Activated CD4-positive, CD25-positive, alpha-beta regulatory T cell treated with anti-CD3 and anti-CD28 coated beads, Interleukin-2, amount 50 U/mL, for 72 hours (primary cell): ENCODE measurements around the gene SEMA3A.

Source experiments
- DNase-seq: peaks from one replicate; pipeline ENCODE4 v3.0.0; 2021

The SEMA3A gene

DNA sequence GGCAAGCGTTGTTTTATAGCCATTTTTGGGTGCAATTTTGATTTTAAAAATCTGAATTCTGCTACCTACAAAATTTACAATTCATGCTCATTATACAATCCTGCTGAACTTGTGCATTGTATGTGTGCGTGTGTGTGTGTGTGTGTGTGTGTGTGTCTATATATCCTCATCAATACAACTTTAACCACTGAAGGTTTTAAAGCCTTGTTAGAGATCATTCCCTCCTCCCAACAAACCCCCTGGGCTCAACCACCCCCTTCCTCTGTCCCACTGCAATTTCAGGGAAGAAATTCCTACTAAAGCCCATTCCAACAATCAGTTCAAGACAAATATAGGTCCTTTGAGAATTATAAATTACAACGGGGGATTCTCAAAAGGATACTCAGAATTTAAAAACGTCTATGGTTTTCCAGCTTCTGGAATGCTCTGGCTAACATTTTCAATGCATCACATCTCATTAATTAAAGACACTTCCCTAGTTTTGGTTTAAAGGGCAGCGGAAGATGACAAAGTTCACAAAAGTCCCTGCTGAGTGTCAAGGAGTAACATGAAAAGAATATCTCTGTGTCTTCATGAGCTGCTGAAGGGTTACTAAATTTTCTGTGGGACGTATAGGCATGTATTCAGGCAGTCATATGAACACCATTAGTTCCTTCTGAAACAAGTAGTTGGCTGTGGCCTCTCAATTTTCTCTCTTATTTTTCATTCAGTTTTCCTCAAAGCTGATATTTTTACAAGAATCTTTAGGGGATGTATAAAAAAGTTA, 889 bp upstream of the SEMA3A start:
- no peak for DNase-seq

DNA sequence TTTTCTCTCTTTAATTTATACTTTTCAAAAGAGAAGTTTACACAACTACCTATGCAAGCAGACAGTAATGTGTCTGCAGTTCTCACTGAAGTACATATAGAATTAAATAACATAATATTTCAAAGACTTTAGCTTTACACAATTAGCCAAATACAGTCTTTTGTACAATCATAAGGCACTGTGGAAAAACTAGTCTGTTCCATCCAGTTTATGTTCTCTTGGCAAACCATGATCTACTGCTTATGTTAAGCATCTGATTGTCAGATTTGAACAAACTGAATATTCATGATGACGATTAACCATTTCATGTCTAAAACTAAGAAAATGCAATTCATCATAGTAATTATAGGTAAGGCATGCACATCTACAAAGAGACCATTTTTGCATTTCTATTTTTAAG, 842 bp downstream of the SEMA3A start:
- no peak for DNase-seq

DNA sequence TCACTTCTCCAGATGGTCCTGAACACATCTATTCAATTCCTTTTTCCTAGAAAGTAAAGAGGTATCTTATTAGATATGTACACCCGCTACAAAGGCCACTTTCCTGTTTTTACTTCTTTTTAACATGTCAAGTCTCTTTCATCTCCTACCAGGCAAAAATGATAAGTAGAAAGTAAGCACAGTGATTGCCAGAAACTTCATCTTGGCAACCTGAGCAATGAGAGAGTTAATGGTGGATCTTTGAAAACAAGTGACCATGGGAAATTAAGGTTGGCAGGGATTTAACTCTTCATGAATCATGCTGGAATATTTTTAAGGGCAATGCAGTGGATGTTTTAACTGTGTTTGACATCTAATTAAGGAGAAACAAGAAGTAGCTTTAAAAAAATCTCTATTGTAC, 2.7 kb downstream of the SEMA3A start:
- DNase-seq: no peak

DNA sequence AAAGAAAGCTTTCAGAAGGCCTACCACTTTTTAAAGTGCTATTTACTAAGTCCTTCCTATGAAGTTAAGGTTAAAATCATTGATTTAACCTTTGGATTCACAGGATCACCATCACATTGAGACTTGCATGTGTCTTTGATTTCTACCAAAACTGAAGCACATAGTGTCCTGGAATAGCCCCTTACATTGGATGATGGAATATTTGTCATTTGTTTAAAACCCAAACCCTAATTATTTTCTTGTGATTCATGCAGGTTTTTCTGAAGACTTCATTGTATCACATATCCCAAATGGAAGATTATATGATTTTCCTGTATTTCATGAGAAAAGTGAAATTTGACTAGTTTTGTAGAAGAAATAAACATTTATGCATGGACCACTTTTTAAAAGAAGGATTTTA, 3.3 kb downstream of the SEMA3A start:
- DNase-seq: no peak

DNA sequence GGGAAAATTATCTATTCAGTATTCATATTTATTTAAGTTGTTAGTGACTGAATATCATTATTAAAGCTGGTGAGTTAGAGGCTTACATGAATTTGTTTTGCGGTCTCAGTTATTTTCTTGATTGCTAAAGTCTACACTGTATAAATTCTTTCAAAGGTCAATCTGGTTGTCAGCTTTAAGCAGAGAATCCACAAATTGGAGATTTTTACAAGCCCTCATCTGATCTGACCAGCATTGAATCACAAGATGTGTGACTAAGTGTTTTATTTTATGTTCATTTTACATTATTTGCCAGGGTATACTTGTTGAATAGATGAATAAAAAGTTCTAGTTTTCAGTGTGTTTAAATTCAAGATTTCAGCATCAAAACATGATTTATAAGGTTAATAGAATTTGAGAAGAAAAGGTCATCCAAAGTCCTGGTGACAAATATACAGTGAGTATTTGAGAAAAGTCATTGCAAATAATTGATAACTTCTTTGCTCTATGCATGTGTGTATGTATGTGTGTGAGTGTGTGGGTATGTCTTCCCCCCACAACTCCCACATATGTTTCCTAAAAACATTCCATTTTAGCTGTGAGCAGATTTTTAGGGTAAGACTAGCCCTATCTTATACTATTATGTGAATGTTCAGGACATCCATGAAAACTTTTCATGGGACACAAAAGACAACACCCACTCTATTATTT, 4.4 kb downstream of the SEMA3A start:
- DNase-seq: no peak

DNA sequence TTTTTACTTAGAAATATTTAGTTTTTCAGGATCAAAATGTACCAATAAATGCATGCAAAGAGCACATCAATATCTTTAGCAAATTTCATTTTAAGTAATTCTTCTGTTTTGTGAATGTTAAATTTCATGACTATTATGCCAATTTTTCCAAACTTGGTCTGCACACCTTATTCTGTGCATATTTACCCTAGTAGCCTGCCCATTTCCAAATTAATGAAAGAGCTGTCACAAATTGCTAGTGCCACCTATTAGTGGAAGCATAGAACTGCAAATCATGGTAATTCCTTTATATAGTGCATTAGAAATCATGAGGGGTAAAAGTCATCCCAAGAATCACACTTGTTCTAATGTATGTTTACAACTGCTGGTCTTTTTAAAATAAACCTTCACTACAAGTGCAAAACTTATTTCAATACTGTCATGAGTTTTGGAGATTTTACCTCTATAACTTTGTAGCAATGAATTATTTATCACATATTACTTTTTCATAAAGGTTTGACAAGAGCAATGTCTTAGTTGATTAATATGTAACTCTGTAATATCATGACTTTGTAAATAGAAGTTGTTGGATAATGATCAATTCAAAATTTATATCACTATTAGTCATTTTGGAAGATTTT, 5.7 kb downstream of the SEMA3A start:
- no peak for DNase-seq

DNA sequence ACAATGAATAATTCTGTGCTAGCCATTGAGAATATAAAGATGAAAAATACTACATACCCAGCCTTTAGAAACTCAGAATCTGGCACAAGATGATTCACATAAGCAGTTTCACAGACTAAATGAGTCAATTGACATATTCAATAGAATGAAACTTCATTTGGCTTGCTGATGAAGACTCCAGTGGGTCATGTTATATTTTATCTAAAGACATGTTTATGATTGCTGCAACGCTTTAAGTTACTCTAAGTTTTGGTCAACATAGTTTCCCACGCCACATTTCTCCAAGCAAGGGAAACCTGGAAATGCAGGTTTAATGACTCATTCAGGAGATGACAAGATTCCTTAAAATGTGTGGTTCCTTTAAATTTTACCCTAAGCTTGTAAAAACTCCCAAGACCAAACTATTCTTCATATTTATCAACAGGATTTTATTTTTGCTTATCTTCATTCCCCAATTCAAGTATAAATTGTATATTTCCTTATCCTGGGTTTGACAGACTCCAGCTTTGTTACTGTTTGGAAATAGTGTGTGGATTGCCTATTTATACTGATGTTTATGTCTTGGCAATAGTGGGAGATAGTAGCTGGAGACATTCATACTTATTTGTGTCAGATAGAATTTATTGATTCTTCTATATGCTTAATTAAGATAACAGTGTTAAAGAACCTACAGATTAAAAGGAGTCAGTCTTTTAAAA, 6.6 kb downstream of the SEMA3A start:
- no peak for DNase-seq

DNA sequence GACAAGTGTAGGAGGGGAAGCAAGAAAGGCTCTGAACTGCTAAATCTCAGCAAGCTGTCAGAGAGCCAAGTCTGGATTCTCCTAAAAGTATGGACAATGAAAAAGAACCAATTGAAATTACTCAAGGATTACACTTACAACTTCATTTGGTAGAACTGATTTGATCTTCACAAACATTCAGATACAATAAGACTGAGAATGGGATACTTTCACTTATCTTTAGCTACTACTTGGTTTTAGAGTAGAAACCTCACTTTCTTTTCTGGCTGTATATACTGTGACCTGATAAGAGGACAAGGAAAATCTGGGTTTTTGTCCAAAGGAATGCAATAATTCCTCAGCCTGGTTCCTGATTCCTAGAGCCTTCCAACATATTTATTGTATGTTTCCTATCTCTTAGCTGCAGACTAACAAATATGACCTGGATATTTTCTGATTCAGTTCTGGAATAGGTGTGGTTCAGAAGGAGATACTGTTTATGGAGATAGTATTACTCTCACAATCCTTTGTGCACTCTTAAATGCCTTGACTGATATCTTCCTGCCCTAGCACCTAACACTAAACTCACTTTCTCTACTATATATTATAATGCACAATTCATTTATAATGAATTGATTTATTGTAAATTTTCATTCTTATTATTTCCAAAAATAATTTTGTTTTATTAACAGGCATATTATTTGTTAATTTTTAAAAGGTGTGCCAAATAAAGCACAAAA, 7.3 kb downstream of the SEMA3A start:
- DNase-seq: no peak

DNA sequence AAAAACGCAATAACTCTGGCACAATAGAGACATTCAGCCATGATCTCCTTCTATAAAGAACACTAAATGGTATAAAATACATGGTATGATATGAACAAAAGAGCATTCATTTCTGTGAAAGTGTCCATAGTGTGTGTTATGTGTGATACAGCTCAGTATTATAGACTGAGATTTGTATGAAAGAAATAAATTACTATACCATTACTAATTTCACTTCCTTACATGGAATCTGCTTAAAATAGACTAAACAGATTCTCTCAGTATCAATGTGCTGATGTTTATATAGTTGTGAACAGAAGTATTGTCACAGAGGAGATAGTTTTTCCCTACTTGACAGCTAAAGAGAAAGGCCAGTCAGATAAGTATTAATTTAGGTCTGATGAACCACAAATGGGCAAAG, 10.8 kb downstream of the SEMA3A start:
- no peak for DNase-seq

DNA sequence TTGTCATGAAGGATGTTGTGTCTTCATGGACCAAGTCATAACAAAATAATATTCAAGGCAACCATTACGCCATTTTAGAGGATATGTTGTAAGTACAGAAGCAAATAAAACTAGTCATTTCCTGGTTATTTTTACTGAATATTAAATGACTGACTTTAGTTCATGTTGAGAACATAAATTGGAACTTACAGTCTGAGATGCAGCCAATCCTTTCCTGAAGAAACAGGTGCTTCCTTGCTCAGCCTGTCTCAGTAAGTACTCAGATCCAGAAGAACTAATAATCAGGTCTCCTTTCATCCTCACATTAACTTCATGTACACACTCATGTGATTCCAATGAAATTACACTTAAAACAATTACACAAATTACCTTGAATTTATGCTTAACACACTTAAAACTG, 12.3 kb downstream of the SEMA3A start:
- DNase-seq: no peak

DNA sequence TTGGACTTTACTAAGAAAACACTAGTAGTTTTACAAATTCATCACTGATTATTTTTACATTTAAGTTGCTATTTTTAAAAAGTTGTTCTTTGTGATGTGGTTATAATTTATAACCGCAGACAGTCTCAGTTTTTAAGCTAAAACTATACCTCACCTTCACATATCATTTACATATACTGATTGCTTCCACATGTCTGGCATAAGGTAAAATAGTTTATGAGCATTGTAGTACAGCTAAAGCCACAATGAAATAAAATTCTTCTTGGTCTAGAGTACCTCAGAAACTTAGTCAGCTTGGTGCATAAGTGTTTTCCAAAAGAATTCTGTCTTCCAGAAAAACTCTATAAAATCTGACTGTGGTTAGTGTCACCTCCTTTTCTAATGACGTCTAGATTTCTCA, 13.0 kb downstream of the SEMA3A start:
- no peak for DNase-seq

DNA sequence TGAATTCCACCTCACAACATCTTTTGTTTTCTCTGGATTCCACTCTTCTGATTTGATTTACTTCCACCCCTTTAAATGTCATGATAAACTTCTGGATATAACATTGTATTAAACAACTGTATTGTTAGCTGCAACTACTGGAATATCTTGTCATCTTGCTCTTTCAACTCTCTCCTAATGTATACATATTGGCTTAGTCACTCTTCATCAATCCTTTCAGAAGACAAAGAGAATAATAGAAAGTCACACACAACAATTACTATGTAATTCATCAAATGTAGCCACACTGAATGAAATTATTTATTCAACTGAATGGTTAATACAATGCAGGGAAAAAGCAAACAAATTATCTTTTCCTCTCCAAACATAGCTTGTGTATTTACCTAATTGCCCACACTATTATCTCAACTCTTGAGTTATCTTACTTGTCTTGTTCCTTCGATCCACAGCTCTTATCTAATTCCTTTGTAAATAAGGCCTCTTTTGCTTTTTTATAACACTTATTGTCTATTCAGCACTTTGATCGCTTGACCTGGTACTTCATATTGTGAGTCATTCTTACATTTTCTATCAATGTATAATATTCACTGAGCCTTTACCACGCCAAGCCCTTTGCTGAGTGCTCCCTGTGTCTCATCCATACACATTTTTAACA, 16.7 kb downstream of the SEMA3A start:
- no peak for DNase-seq

DNA sequence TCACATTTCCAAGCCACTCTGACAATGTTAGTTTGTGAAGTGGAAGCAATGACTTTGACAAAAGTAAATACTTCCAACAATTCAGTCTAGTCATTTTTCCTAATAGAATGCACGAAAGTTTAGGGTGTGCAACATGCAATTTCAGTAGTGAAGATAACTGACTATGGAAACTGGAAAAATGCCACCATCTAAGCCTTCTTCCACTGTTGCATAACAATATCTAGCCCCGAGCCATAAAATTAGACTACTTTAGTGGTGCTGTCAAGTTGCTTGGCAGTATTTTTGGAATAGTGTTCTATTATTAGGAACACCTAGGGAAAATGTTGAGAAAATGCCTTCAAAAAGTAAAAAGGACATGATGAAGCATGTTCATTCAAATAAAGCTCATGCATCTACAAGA, 17.9 kb downstream of the SEMA3A start:
- DNase-seq: no peak

DNA sequence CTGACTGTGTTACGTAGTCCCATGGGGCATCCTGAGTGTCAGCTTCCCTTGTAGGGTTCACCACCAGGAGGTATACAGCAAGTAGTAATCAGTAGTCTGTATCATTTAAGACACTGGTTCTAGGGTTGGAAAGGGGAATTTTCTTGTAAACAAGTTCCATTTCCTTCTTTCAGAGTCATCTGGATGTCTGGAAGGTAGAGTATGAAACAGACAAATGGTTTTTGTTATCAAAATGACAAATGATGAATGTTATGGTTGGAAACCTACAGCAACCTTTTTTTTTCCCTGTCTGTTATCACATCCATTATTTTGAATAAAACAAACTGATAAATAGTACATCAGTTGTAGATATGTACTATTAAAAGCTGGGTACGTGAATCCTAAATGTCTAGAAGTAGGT, 19.1 kb downstream of the SEMA3A start:
- no peak for DNase-seq

DNA sequence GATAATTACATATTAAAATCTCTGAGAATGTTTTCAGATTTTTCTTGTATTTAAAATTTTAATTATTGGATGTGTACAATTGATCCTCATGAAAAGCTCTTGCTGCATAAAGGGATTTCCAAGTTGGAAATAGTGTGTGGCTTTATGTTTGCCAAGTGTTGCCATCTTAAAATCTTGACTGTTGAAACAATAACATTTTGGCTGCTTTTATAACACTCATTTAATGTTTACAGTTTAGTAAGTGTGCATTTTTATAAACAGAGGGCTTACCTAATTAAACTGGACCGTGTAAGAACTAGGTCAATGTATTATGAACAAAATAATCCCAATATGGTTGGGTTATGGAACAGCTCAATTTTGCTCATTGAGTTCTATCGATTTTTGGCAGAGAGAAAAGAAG, 23.9 kb downstream of the SEMA3A start:
- DNase-seq: no peak

DNA sequence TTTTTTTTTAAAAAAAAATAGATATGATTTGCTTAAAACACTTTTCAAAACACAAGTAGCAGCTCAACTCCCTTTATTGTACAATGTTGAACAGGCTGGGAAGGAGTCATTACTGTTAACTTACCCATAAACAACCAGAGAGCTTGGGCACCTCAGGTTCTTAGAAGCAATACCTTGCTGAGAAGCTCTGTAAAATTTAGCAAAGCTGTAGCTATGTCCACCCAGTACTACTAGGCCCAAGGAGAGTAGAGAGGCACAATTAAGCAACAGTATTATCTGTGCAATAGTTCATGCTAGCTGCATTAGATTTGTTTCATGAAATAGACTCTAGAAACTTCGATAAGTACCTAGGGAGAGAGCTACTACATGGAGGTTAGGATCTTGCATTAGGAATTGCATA, 32.0 kb downstream of the SEMA3A start:
- no peak for DNase-seq

DNA sequence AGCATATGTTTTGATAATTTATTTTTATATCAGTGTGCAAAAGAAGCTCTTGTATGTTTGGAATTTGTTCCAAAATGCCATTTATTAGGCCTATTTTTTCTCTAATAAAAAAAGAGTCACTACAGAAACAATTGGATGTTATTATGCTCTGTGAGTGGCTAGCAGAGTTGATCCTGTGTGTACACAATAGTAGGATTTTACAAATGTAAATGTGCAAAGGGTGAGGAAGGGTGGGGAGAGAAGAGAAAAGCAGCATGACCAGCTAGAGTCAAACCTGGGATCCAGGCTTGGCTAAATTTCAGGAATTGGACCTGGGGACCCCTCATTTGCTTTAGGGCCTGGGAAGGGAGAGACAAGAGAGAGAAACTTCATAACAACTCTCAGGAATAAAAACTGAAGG, 32.5 kb downstream of the SEMA3A start:
- DNase-seq: no peak

DNA sequence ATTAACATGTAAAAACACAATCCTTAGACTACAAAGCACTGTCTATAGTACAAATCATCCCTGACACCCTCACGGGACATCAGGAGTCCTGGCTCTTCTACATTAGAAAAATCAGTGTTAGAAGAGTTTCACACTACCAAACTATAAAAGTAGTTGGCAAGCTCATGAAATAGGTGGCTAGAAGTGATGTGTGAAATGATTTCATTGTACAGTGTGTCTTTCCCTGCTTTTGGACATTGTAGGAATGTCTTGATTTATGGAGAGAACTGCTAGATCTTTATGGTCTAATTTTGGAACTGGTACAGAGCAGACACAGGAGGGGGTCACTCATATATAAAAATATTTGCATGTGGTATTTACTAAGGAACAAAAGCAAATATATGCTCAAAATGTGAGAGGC, 33.2 kb downstream of the SEMA3A start:
- DNase-seq: no peak

DNA sequence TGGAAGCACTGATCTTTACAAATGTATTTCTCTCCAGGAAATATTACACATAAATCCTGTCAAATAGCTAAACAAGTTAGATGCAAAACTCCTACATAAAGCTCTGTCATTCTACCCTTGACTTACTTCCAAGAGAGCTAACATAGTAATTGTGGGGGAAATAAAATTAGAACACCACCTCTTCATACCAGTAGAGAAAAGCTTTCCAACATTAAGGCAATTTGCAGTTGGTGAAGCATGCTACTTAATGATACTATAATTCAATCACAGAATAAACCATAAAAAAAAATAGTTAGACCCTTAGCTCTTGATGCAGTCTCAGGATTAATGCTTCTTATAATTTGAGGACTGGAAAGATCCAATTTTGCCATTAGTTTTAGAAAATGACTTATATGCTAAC, 35.2 kb downstream of the SEMA3A start:
- no peak for DNase-seq

DNA sequence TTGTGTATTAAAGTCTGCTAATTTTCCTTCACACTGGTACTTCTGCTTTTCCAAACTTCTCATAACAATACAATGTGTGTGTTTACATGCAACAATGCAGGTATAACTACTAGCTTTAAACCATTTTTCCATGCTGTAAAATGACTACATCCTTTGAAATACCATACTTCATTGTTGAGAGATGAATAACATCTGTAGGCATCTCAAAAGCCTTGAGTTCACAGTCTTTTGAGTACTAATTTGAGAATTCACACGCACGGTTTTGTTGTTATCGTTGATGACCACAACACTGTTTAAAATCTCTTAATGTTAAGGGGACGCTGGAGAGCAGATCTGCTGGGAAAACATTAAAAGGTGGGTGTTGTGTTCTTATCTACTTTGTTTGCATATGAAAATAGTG, 37.4 kb downstream of the SEMA3A start:
- DNase-seq: no peak

DNA sequence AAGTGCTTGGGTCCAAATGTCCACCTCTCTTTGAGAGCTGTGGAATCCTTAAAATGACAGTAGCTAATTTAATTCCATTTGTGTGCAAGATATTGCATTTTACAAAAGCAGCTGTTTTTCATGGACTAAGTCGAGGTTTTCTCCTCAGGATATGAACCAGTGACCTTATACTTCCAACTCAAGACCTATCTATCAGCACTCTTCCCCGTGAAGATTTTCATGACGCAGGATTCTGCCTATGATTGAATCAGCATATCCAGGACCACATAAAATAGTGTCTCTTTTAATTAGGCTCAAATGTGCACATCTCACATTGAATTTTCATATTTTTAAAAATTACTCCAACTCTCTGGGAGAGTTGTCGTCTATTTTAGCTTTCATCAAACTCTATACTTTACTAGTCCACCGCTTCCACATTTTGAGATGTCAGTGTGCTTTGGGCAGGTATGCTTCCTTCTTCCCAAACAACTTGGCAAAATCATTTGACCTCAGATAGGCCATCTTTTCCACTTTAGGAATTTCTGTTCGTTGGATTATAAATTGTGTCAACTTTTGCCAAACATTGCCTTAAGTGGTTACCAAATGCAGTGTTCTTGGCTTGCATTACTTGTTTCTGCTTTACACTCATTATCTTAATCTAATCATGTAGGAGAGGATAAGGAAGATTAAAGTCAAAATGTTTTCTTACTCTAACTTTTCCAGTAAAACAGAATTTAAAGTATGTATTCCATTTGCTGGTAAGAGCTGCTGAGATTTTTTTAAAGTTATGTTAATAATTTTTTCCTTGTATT, 39.4 kb downstream of the SEMA3A start:
- no peak for DNase-seq

DNA sequence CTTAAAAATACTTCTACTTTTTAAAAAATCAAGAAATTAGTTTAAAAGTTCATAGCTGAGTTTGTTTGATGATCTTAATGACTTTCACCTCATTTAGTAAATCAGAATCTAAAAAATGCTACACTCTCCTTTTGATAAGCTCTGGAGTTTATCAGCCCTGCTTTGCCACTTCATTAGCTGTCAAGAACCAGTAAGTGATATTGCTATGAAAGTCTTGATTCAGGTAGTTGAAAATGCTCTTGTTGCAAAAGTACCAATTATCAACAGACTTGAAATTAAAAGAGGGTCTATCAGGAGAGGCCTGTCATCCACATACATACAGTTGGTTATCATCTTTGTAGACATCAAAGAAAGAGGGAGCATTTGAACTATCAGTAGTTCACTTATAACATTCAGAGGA, 41.6 kb downstream of the SEMA3A start:
- DNase-seq: no peak
